ENCODE results near the gene LRRFIP2. TPM values are rescaled to one million over a fixed set of nuclear protein-coding genes. Genes with fewer than 3 reads are reported as not detected.

The LRRFIP2 gene
- total RNA-seq, 1 donor from 2014 or later, result 50.7 TPM

GRCh38 chr3:37026851-37027250, 147.5 kb downstream of the LRRFIP2 start:
- Mint-ChIP-seq H3K9me3 (ENCODE audit: low read depth) (peaks cover 8% of the 10 kb centered on the region), H3K27me3 (ENCODE audit: low read depth) (no peaks in the 10 kb centered on the region), H3K36me3 (ENCODE audit: low read depth) (peaks cover 38% of the 10 kb centered on the region), H3K4me1 (ENCODE audit: low read depth) (peaks cover 19% of the 10 kb centered on the region), H3K4me3 (ENCODE audit: unreplicated experiment) (no peak overlapping the region), H3K27ac (ENCODE audit: unreplicated experiment) (no peak overlapping the region)
- TF ChIP-seq CTCF (IDR thresholded peaks at IDR 0.05), result no peak
- DNase-seq (ENCODE audit: low spot score), result no peak

- Mint-ChIP-seq H3K36me3 (ENCODE audit: low read depth) (peaks cover 44% of the 10 kb centered on the region), H3K4me3 (ENCODE audit: unreplicated experiment) (no peak overlapping the region), H3K4me1 (ENCODE audit: low read depth) (peaks cover 11% of the 10 kb centered on the region), H3K27ac (ENCODE audit: unreplicated experiment) (no peak overlapping the region), H3K9me3 (ENCODE audit: low read depth) (peaks cover 8% of the 10 kb centered on the region), H3K27me3 (ENCODE audit: low read depth) (no peaks in the 10 kb centered on the region)
- DNase-seq (ENCODE audit: low spot score), result no peak
- TF ChIP-seq CTCF (IDR thresholded peaks at IDR 0.05), result no peak
Measured at GRCh38 chr3:37025561-37026335, 148.6 kb downstream of the LRRFIP2 start.

- H3K9me3 Mint-ChIP-seq (ENCODE audit: low read depth), result peaks cover 8% of the 10 kb centered on the region
- H3K27ac Mint-ChIP-seq (ENCODE audit: unreplicated experiment), result no peak overlapping the region
- no peak overlapping the region for H3K4me3 Mint-ChIP-seq (ENCODE audit: unreplicated experiment)
- no peak for TF ChIP-seq CTCF (IDR thresholded peaks at IDR 0.05)
- H3K4me1 Mint-ChIP-seq (ENCODE audit: low read depth), result peaks cover 5% of the 10 kb centered on the region
- H3K36me3 Mint-ChIP-seq (ENCODE audit: low read depth), result peaks cover 52% of the 10 kb centered on the region
- DNase-seq (ENCODE audit: low spot score), result no peak
- no peaks in the 10 kb centered on the region for H3K27me3 Mint-ChIP-seq (ENCODE audit: low read depth)
Measured at GRCh38 chr3:37024820-37025405, 149.5 kb downstream of the LRRFIP2 start.

- Mint-ChIP-seq H3K9me3 (ENCODE audit: low read depth) (peaks cover 8% of the 10 kb centered on the region), H3K27me3 (ENCODE audit: low read depth) (no peaks in the 10 kb centered on the region), H3K4me3 (ENCODE audit: unreplicated experiment) (no peak overlapping the region), H3K27ac (ENCODE audit: unreplicated experiment) (no peak overlapping the region), H3K4me1 (ENCODE audit: low read depth) (peaks cover 3% of the 10 kb centered on the region), H3K36me3 (ENCODE audit: low read depth) (peaks cover 56% of the 10 kb centered on the region)
- peak; percentile 76 for TF ChIP-seq CTCF (IDR thresholded peaks at IDR 0.05)
- no peak for DNase-seq (ENCODE audit: low spot score)
Measured at GRCh38 chr3:37024092-37024491, 150.3 kb downstream of the LRRFIP2 start.

GRCh38 chr3:37017683-37018082, 156.7 kb downstream of the LRRFIP2 start:
- Mint-ChIP-seq H3K36me3 (ENCODE audit: low read depth) (peaks cover 61% of the 10 kb centered on the region), H3K4me1 (ENCODE audit: low read depth) (no peaks in the 10 kb centered on the region), H3K27ac (ENCODE audit: unreplicated experiment) (no peak overlapping the region), H3K9me3 (ENCODE audit: low read depth) (no peaks in the 10 kb centered on the region), H3K27me3 (ENCODE audit: low read depth) (no peaks in the 10 kb centered on the region), H3K4me3 (ENCODE audit: unreplicated experiment) (no peak overlapping the region)
- no peak for TF ChIP-seq CTCF (IDR thresholded peaks at IDR 0.05)
- DNase-seq (ENCODE audit: low spot score), result no peak

Data from chondrocyte (in vitro differentiated cells).